Psoas muscle (tissue), 8 donors: ENCODE data around the gene CDHR2. TPM values are rescaled to one million over a fixed set of nuclear protein-coding genes. Genes with fewer than 3 reads are reported as not detected.

Source experiments
- ATAC-seq, 4 donors: fragments of 200-7000 bp; cut with Tn5 transposase; one replicate each; pipeline ENCODE4 v1.9.1; 2020; ENCODE audit warnings: moderate library complexity in 3 of 4, mild to moderate bottlenecking in 2 of 4
- DNase-seq, 2 donors: peaks; one replicate each; pipeline ENCODE4 v3.0.0-alpha.2; 2020
- H3K27ac ChIP-seq: fragments of 200-600 bp; one replicate; pipeline ENCODE4 v1.8.0; 2022
- H3K27me3 ChIP-seq, 3 donors: fragments of 200-600 bp in 1 of 3; one replicate each; pipeline versions ENCODE4 v1.6.1 to v1.8.0; 2013 to 2022; ENCODE audit warnings: low read length in 2 of 3, mild to moderate bottlenecking in 2 of 3, moderate library complexity in 1 of 3; ENCODE audit not compliant: insufficient read depth in 3 of 3
- H3K36me3 ChIP-seq, 2 donors: fragments of 200-600 bp in 1 of 2; one replicate each; pipeline versions ENCODE4 v1.6.1 to v1.8.0; 2013 to 2022; ENCODE audit warnings: low read depth in 1 of 2, mild to moderate bottlenecking in 1 of 2, moderate library complexity in 1 of 2; ENCODE audit not compliant: insufficient read depth in 1 of 2
- H3K4me1 ChIP-seq: fragments of 200-600 bp; one replicate; pipeline ENCODE4 v1.8.0; 2022
- H3K4me3 ChIP-seq: fragments of 200-600 bp; one replicate; pipeline ENCODE4 v1.8.0; 2022; ENCODE audit warnings: mild to moderate bottlenecking
- H3K9me3 ChIP-seq: fragments of 200-600 bp; one replicate; pipeline ENCODE4 v1.8.0; 2022
- CTCF ChIP-seq: fragments of 200-600 bp; IDR thresholded peaks from one replicate; pipeline ENCODE4 v1.8.0; 2022; ENCODE audit warnings: antibody characterized with exemption
- WGBS, 3 donors: extraction: QIAGEN DNeasy Blood & Tissue Kit; methylation state at CpG; one replicate each; pipeline versions ENCODE4 v1.1.6 to v1.1.7; 2013; 5-methylcytosine and 5-hydroxymethylcytosine counted together
- intact Hi-C, 2 donors: fragments of 100-400 bp; cut with DNase I; formaldehyde crosslinking; loops; one replicate each; pipeline versions ENCODE4 v1.11.0 to v1.14.2; 2022
- polyA plus RNA-seq, 3 donors: library from polyadenylated mRNA; stranded (reverse); fragments of 200-250 nt; gene quantifications; one replicate each; pipeline ENCODE4 v1.2.3, GENCODE V29; 2013
- total RNA-seq, 4 donors: library from RNA; stranded (reverse); fragmentation: NEBNext Ultra II Directional in 2 of 4; extraction: Animal tissue kit (Norgen Biotek cat#: 25700) in 2 of 4; gene quantifications; one replicate each; pipeline versions ENCODE4 v1.2.1 to v1.2.4, GENCODE V29; 2021 to 2023
- donor health status: healthy with polysubstance abuse.
- donor health status: DM: no; HTN: no; CAD: no; lungs with moderate emphysema.
- donor health status: Bipolar disorder and iron deficiency.
- donor health status: healthy.
- donor health status: DM: yes; HTN: yes; CAD: no.
- donor health status: DM: no; HTN: no; CAD: no.
- donor health status: DM: no; HTN: no; CAD: no.
- donor health status: DM: yes; HTN: yes; CAD: no.

The CDHR2 gene
- total and polyA plus RNA-seq, 7 donors = 0.03 to 0.30 (median 0.14) TPM; not detected in 3

GRCh38 chr5:176601901-176602482 lies 52.9 kb downstream of the CDHR2 start:
- H3K27me3 ChIP-seq = peaks cover 0 to 14% (median 2%) of the 10 kb centered on the region in 3 donors
- DNase-seq (no peak), ATAC-seq (no peak)
- no peak for TF ChIP-seq CTCF
- no peaks in the 10 kb centered on the region for H3K36me3 ChIP-seq
- intact Hi-C loops = no loop called here
- no peak overlapping the region for H3K4me3 ChIP-seq
- no peak overlapping the region for H3K27ac ChIP-seq
- 72 to 80% (median 79%) methylated on average over 12 of the region's 12 CpGs for WGBS, 3 donors
- H3K9me3 ChIP-seq = no peaks in the 10 kb centered on the region
- H3K4me1 ChIP-seq = no peaks in the 10 kb centered on the region

GRCh38 chr5:176603091-176603490 lies 53.9 kb downstream of the CDHR2 start:
- intact Hi-C loops = no loop called here
- ATAC-seq = no peak
- WGBS, 3 donors = 26 to 37% (median 34%) methylated on average over 2 of the region's 2 CpGs

DNA sequence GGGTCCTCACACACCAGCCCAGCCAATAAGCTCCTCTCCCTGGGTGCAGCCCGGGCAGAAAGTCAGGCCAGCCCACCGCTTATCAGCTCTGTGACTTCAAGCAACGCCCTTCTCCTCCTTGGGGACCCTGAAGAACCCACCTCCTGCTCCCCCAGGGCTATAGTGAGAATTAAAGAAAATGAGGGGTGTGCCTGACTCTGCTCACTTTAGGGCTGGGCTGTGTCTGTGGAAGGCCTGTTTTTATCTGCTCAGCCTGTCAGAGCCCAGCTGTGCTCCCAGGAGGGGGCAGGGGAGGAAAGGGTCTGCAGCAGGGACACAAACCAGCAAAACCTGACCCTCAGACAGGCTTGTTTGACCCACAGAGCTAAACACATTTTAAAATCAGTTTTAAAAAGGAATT lies 56.9 kb downstream of the CDHR2 start:
- H3K27me3 ChIP-seq = peaks cover 0 to 29% (median 3%) of the 10 kb centered on the region in 3 donors
- WGBS, 3 donors = 37 to 64% (median 54%) methylated on average over 3 of the region's 3 CpGs
- intact Hi-C loops = no loop called here
- DNase-seq (no peak), ATAC-seq (no peak)
- no peaks in the 10 kb centered on the region for H3K9me3 ChIP-seq
- no peak overlapping the region for H3K27ac ChIP-seq
- H3K4me1 ChIP-seq = no peaks in the 10 kb centered on the region
- no peak for TF ChIP-seq CTCF
- no peaks in the 10 kb centered on the region for H3K36me3 ChIP-seq
- H3K4me3 ChIP-seq = no peak overlapping the region

More at GRCh38 chr5:176603091-176603490, 53.9 kb downstream of the CDHR2 start:
- Histone ChIP-seq H3K9me3 (no peaks in the 10 kb centered on the region), H3K27ac (no peak overlapping the region), H3K4me1 (no peaks in the 10 kb centered on the region), H3K36me3 (no peaks in the 10 kb centered on the region), H3K4me3 (no peak overlapping the region), H3K27me3 (peaks cover 0 to 12% (median 0%) of the 10 kb centered on the region in 3 donors)
- DNase-seq = no peak
- no peak for TF ChIP-seq CTCF

DNA sequence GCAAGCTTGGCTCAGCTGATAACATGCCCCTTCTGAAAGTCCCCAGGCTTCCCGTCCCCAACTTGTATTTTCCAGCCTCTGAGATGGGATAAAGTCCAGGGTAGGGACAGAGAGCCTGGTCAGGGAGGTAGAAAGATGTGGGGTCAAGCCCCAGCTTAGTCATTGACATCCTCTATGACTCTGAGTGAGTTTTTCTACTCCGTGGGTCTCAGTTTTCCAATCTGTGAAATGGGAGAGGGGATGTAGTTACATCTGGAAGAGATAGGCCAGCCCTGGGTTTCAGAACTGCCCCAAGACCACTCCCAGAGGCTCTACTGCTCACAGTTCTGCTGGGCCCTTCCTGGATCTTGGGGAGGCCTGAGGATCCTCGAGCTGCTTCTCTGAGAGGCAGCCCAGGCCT lies 57.7 kb downstream of the CDHR2 start:
- H3K27me3 ChIP-seq = peaks cover 0 to 35% (median 3%) of the 10 kb centered on the region in 3 donors
- no peaks in the 10 kb centered on the region for H3K4me1 ChIP-seq
- no peaks in the 10 kb centered on the region for H3K36me3 ChIP-seq
- TF ChIP-seq CTCF = no peak
- no peak overlapping the region for H3K27ac ChIP-seq
- DNase-seq (no peak), ATAC-seq (no peak)
- intact Hi-C loops = no loop called here
- H3K4me3 ChIP-seq = no peak overlapping the region
- WGBS, 3 donors = 79 to 85% (median 80%) methylated on average over 3 of the region's 3 CpGs
- H3K9me3 ChIP-seq = no peaks in the 10 kb centered on the region
